SU-DHL-6 (cell line): Measurements from ENCODE around the gene CDIPT.

ENCODE experiments used
- EZH2phosphoT487 ChIP-seq: fragments of 200-600 bp; sonication (generic), shearing (Covaris generic); conservative IDR thresholded peaks from 2 replicates; pipeline ENCODE4 v1.6.1; 2018; ENCODE audit warnings: mild to moderate bottlenecking, antibody characterized with exemption, low read length, moderate library complexity, mixed read lengths
- TF ChIP-seq, protein P1 (sequence below): fragments of 200-600 bp; sonication (generic); IDR thresholded peaks from one replicate; pipeline ENCODE4 v1.5.1; 2017; ENCODE audit warnings: antibody characterized with exemption, mild to moderate bottlenecking, low read length, moderate library complexity; ENCODE audit not compliant: insufficient read depth, poor library complexity, severe bottlenecking

DNA sequence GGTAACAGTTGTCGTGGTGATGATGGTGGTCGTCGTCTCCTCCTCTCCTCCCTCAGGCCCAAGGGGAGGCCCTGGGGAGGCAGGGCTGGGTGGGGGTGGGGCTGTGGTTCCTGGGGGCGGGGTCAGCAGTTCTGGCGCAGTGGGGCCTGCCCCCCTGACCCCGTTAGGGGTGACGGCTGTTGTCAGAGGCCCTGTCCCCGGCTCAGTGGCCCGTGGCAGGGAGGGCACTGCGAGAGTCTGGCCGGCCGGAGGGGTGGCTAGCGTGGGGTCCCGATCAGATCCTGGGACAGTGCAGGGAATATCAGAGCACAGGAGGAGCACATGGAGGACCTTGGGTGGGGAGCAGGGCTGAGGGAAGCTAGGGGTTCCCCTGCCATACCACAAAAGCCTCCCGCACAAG lies 33.8 kb upstream of the CDIPT start:
- TF ChIP-seq, protein P1, sequence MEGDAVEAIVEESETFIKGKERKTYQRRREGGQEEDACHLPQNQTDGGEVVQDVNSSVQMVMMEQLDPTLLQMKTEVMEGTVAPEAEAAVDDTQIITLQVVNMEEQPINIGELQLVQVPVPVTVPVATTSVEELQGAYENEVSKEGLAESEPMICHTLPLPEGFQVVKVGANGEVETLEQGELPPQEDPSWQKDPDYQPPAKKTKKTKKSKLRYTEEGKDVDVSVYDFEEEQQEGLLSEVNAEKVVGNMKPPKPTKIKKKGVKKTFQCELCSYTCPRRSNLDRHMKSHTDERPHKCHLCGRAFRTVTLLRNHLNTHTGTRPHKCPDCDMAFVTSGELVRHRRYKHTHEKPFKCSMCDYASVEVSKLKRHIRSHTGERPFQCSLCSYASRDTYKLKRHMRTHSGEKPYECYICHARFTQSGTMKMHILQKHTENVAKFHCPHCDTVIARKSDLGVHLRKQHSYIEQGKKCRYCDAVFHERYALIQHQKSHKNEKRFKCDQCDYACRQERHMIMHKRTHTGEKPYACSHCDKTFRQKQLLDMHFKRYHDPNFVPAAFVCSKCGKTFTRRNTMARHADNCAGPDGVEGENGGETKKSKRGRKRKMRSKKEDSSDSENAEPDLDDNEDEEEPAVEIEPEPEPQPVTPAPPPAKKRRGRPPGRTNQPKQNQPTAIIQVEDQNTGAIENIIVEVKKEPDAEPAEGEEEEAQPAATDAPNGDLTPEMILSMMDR = no peak
- TF ChIP-seq EZH2phosphoT487 = no peak
